Skeletal muscle satellite cell (primary cell): Measurements from ENCODE around the gene GAL3ST1. TPM values are rescaled to one million over a fixed set of nuclear protein-coding genes. Genes with fewer than 3 reads are reported as not detected.
"Not testable (repeated sequence)": the region's sequence is repeated elsewhere in the genome, so short reads cannot be mapped to it uniquely, and the experiment has no call there.

Source experiments
- H3K27me3 ChIP-seq: 2 replicates; pipeline ENCODE4 v1.7.0; 2013; ENCODE audit warnings: low read length; ENCODE audit not compliant: control insufficient read depth, insufficient read depth
- H3K36me3 ChIP-seq: 2 replicates; pipeline ENCODE4 v1.7.0; 2013; ENCODE audit warnings: mild to moderate bottlenecking, control low read depth, low read length; ENCODE audit not compliant: insufficient read depth
- H3K4me1 ChIP-seq: 2 replicates; pipeline ENCODE4 v1.7.0; 2013; ENCODE audit warnings: low read length; ENCODE audit not compliant: control insufficient read depth, insufficient read depth
- H3K4me2 ChIP-seq: 2 replicates; pipeline ENCODE4 v1.7.0; 2013; ENCODE audit warnings: mild to moderate bottlenecking, low read length
- H3K4me3 ChIP-seq: 2 replicates; pipeline ENCODE4 v1.7.0; 2013; ENCODE audit warnings: low read length
- H3K9ac ChIP-seq: 2 replicates; pipeline ENCODE4 v1.7.0; 2013; ENCODE audit warnings: mild to moderate bottlenecking, low read depth, low read length, moderate library complexity
- H3K9me3 ChIP-seq: replicated peaks from 2 replicates; pipeline ENCODE4 v1.7.0; 2013; ENCODE audit warnings: mild to moderate bottlenecking, control low read depth, low read length
- total RNA-seq: library from RNA; depleted of rRNA; stranded (reverse); fragments of >200 nt; gene quantifications from 2 replicates; pipeline ENCODE4 v1.2.3, GENCODE V29; 2012; rRNA removed

Gene GAL3ST1
- total RNA-seq = 0.22 TPM in 1 of 2 replicates, not detected in the other

- Histone ChIP-seq H3K4me3 (no peak within 1 kb of the TSS), H3K4me2 (peak within 1 kb of the TSS; percentile 55), H3K4me1 (peaks cover 16% of the 10 kb centered on the region), H3K27me3 (peaks cover 8% of the 10 kb centered on the region), H3K36me3 (peaks cover 36% of the 10 kb centered on the region), H3K9ac (peak within 1 kb of the TSS; percentile 53), H3K9me3 (no peaks in the 10 kb centered on the region)
Measured at GRCh38 chr22:30574095-30574981, at the start of gene GAL3ST1. GAL3ST1 (minus strand) TSS chr22:30574665; CDS start chr22:30557392, 17,273 bp downstream.

GRCh38 chr22:30619909-30620308, 45.4 kb upstream of the GAL3ST1 start:
- not testable (repeated sequence) for H3K36me3 ChIP-seq, H3K4me2 ChIP-seq, H3K4me3 ChIP-seq, H3K4me1 ChIP-seq, H3K27me3 ChIP-seq, H3K9me3 ChIP-seq, H3K9ac ChIP-seq

GRCh38 chr22:30617819-30618218, 43.4 kb upstream of the GAL3ST1 start:
- Histone ChIP-seq H3K4me2 (no peak overlapping the region), H3K36me3 (no peaks in the 10 kb centered on the region), H3K4me1 (no peaks in the 10 kb centered on the region), H3K9me3 (no peaks in the 10 kb centered on the region), H3K9ac (no peak overlapping the region), H3K4me3 (no peak overlapping the region), H3K27me3 (no peaks in the 10 kb centered on the region)

- no peak overlapping the region for H3K4me3 ChIP-seq
- H3K27me3 ChIP-seq = no peaks in the 10 kb centered on the region
- H3K9me3 ChIP-seq = no peaks in the 10 kb centered on the region
- no peaks in the 10 kb centered on the region for H3K4me1 ChIP-seq
- H3K36me3 ChIP-seq = no peaks in the 10 kb centered on the region
- no peak overlapping the region for H3K9ac ChIP-seq
- H3K4me2 ChIP-seq = no peak overlapping the region
Measured at GRCh38 chr22:30615543-30615954, 41.1 kb upstream of the GAL3ST1 start.

GRCh38 chr22:30614879-30615278, 40.4 kb upstream of the GAL3ST1 start:
- H3K4me3 ChIP-seq = no peak overlapping the region
- H3K27me3 ChIP-seq = no peaks in the 10 kb centered on the region
- peaks cover under 1% of the 10 kb centered on the region for H3K4me1 ChIP-seq
- H3K9ac ChIP-seq = no peak overlapping the region
- no peaks in the 10 kb centered on the region for H3K9me3 ChIP-seq
- H3K4me2 ChIP-seq = no peak overlapping the region
- no peaks in the 10 kb centered on the region for H3K36me3 ChIP-seq

GRCh38 chr22:30614268-30614667, 39.8 kb upstream of the GAL3ST1 start:
- peaks cover 6% of the 10 kb centered on the region for H3K4me1 ChIP-seq
- H3K9me3 ChIP-seq = no peaks in the 10 kb centered on the region
- no peak overlapping the region for H3K4me3 ChIP-seq
- no peak overlapping the region for H3K9ac ChIP-seq
- H3K4me2 ChIP-seq = no peak overlapping the region
- no peaks in the 10 kb centered on the region for H3K36me3 ChIP-seq
- H3K27me3 ChIP-seq = no peaks in the 10 kb centered on the region

GRCh38 chr22:30612789-30613188, 38.3 kb upstream of the GAL3ST1 start:
- Histone ChIP-seq H3K9ac (no peak overlapping the region), H3K4me1 (peaks cover 21% of the 10 kb centered on the region), H3K4me2 (no peak overlapping the region), H3K4me3 (no peak overlapping the region), H3K27me3 (no peaks in the 10 kb centered on the region), H3K36me3 (no peaks in the 10 kb centered on the region), H3K9me3 (no peaks in the 10 kb centered on the region)

GRCh38 chr22:30611197-30611596, 36.7 kb upstream of the GAL3ST1 start:
- no peaks in the 10 kb centered on the region for H3K36me3 ChIP-seq
- peaks cover 34% of the 10 kb centered on the region for H3K4me1 ChIP-seq
- H3K9me3 ChIP-seq = no peaks in the 10 kb centered on the region
- no peak overlapping the region for H3K4me3 ChIP-seq
- no peaks in the 10 kb centered on the region for H3K27me3 ChIP-seq
- H3K4me2 ChIP-seq = no peak overlapping the region
- no peak overlapping the region for H3K9ac ChIP-seq

- Histone ChIP-seq H3K36me3 (no peaks in the 10 kb centered on the region), H3K4me1 (peaks cover 40% of the 10 kb centered on the region), H3K27me3 (no peaks in the 10 kb centered on the region), H3K4me3 (no peak overlapping the region), H3K4me2 (no peak overlapping the region), H3K9ac (no peak overlapping the region), H3K9me3 (no peaks in the 10 kb centered on the region)
Measured at GRCh38 chr22:30610299-30610698, 35.8 kb upstream of the GAL3ST1 start.

GRCh38 chr22:30609260-30610185, 35.1 kb upstream of the GAL3ST1 start:
- H3K4me2 ChIP-seq = peak overlapping the region; percentile 70
- no peak overlapping the region for H3K4me3 ChIP-seq
- no peaks in the 10 kb centered on the region for H3K36me3 ChIP-seq
- peak overlapping the region; percentile 12 for H3K9ac ChIP-seq
- no peaks in the 10 kb centered on the region for H3K27me3 ChIP-seq
- H3K9me3 ChIP-seq = no peaks in the 10 kb centered on the region
- peaks cover 40% of the 10 kb centered on the region for H3K4me1 ChIP-seq

GRCh38 chr22:30607939-30608338, 33.5 kb upstream of the GAL3ST1 start:
- no peaks in the 10 kb centered on the region for H3K27me3 ChIP-seq
- H3K4me3 ChIP-seq = no peak overlapping the region
- H3K9me3 ChIP-seq = no peaks in the 10 kb centered on the region
- H3K36me3 ChIP-seq = no peaks in the 10 kb centered on the region
- H3K4me2 ChIP-seq = peak overlapping the region; percentile 89
- H3K9ac ChIP-seq = no peak overlapping the region
- H3K4me1 ChIP-seq = peaks cover 40% of the 10 kb centered on the region
